ENCODE data around the gene GCNA.

The GCNA gene

DNA sequence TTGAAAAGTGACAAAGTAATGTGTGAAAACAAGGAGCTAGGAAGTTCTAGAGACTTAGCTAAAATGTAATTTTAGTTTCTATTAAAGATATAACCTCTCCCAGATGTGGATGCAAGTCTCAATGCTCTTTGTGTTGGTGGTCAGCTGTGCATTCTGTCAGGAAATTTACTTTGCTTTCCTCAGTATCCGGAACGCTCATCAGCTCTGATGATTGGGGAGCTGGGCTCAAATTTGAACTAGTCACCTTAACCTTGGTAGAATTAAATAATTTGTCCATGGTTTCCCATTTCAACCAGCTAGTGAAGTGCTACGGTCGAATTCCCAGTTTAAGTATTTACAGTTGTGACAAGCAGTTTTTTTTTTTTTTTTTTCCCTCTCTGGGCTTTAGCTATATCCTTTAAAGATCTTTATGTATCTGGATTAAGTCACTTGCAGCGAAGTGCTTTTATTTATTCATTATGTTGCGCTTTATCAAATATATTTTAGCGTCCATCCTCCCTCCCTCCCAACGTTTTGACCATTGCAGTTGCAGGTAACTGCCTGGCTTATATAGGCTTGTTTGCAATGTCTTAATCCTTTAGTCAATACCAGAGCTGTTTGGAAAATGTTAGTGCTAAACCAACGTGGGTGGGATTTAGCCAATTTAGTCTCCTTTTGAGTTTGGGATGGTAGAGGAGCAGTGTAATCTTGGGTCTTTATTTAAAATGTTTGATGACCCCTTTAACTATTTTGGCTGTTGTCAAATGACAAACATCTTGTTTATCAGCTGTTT, 43.3 kb upstream of the GCNA start:
- TF ChIP-seq EZH2phosphoT487 (IDR thresholded peaks at IDR 0.05; ENCODE audit: borderline replicate concordance) = no peak
- TF ChIP-seq, protein P1, sequence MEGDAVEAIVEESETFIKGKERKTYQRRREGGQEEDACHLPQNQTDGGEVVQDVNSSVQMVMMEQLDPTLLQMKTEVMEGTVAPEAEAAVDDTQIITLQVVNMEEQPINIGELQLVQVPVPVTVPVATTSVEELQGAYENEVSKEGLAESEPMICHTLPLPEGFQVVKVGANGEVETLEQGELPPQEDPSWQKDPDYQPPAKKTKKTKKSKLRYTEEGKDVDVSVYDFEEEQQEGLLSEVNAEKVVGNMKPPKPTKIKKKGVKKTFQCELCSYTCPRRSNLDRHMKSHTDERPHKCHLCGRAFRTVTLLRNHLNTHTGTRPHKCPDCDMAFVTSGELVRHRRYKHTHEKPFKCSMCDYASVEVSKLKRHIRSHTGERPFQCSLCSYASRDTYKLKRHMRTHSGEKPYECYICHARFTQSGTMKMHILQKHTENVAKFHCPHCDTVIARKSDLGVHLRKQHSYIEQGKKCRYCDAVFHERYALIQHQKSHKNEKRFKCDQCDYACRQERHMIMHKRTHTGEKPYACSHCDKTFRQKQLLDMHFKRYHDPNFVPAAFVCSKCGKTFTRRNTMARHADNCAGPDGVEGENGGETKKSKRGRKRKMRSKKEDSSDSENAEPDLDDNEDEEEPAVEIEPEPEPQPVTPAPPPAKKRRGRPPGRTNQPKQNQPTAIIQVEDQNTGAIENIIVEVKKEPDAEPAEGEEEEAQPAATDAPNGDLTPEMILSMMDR (conservative IDR thresholded peaks at IDR 0.05; ENCODE audit: low read length) = no peak
- Histone ChIP-seq H2AFZ (ENCODE audit: low read length) (no peak overlapping the region), H3K4me1 (ENCODE audit: insufficient read depth, low read length, poor library complexity, severe bottlenecking) (peaks cover 20% of the 10 kb centered on the region), H3K36me3 (ENCODE audit: insufficient read depth, low read length) (peaks cover 17% of the 10 kb centered on the region; the same call in 1 of the 2 replicates), H3K9me2 (replicated peaks; ENCODE audit: low read depth, low read length) (no peaks in the 10 kb centered on the region), H3K9me3 (ENCODE audit: insufficient read depth, low read depth, low read length) (no peaks in the 10 kb centered on the region), H3K9ac (ENCODE audit: low read depth, low read length, poor library complexity, severe bottlenecking) (peak overlapping the region; percentile 95), H3K27me3 (ENCODE audit: insufficient read depth, low read length, poor library complexity, severe bottlenecking) (no peaks in the 10 kb centered on the region), H4K20me1 (ENCODE audit: insufficient read depth, low read length, poor library complexity, severe bottlenecking) (peaks cover 51% of the 10 kb centered on the region), H3K4me2 (ENCODE audit: low read depth, low read length, poor library complexity, severe bottlenecking) (peak overlapping the region; percentile 93), H3F3A (ENCODE audit: low read depth) (no peaks in the 10 kb centered on the region), H3K79me2 (ENCODE audit: insufficient read depth, low read length) (peaks cover 84% of the 10 kb centered on the region), H3K4me3 (ENCODE audit: low read length, poor library complexity, severe bottlenecking) (peak overlapping the region; percentile 88)

DNA sequence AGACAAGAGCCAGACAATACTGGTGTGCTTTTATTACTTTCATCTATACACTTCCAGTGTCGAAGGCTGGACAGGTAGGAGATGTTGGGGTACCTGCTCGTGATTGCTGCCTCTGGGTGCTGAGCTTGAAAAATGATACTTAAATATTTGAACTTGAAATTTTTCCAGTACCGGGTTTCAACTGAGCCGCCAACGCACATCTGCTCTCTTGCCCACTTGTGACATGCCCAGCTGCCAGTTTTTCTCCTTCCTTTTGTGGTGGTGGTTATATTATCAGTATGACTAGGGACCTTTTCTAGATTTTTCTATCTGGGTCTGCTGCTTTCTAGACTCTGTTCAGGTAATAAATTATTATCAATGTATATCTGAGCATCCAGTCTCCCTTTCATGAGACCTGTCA, 42.0 kb upstream of the GCNA start:
- Histone ChIP-seq H3K4me2 (ENCODE audit: low read depth, low read length, poor library complexity, severe bottlenecking) (peak overlapping the region; percentile 93), H3K36me3 (ENCODE audit: insufficient read depth, low read length) (peaks cover 21% of the 10 kb centered on the region; the same call in 1 of the 2 replicates), H3K4me1 (ENCODE audit: insufficient read depth, low read length, poor library complexity, severe bottlenecking) (peaks cover 27% of the 10 kb centered on the region), H2AFZ (ENCODE audit: low read length) (no peak overlapping the region), H3K9ac (ENCODE audit: low read depth, low read length, poor library complexity, severe bottlenecking) (peak overlapping the region; percentile 95), H4K20me1 (ENCODE audit: insufficient read depth, low read length, poor library complexity, severe bottlenecking) (peaks cover 63% of the 10 kb centered on the region), H3K79me2 (ENCODE audit: insufficient read depth, low read length) (peaks cover 96% of the 10 kb centered on the region), H3K9me2 (replicated peaks; ENCODE audit: low read depth, low read length) (no peaks in the 10 kb centered on the region), H3K4me3 (ENCODE audit: low read length, poor library complexity, severe bottlenecking) (peak overlapping the region; percentile 88), H3K27me3 (ENCODE audit: insufficient read depth, low read length, poor library complexity, severe bottlenecking) (no peaks in the 10 kb centered on the region), H3F3A (ENCODE audit: low read depth) (no peaks in the 10 kb centered on the region), H3K9me3 (ENCODE audit: insufficient read depth, low read depth, low read length) (no peaks in the 10 kb centered on the region)
- TF ChIP-seq, protein P1 (conservative IDR thresholded peaks at IDR 0.05; ENCODE audit: low read length) = no peak
- no peak for TF ChIP-seq EZH2phosphoT487 (IDR thresholded peaks at IDR 0.05; ENCODE audit: borderline replicate concordance)

DNA sequence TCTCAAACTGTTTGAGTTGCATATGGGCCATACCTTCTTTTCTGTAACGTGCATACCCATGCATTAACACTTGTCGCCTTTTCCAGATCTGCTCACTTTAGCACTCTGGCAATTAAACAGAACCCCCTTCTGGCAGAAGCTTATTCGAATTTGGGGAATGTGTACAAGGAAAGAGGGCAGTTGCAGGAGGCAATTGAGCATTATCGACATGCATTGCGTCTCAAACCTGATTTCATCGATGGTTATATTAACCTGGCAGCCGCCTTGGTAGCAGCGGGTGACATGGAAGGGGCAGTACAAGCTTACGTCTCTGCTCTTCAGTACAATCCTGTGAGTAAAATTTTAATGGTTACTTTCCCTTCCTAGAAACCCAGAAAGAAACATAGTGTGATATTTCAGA, 40.5 kb upstream of the GCNA start:
- peaks cover 29% of the 10 kb centered on the region; the same call in 1 of the 2 replicates for H3K36me3 ChIP-seq (ENCODE audit: insufficient read depth, low read length)
- H4K20me1 ChIP-seq (ENCODE audit: insufficient read depth, low read length, poor library complexity, severe bottlenecking) = peaks cover 77% of the 10 kb centered on the region
- peak overlapping the region; percentile 93 for H3K4me2 ChIP-seq (ENCODE audit: low read depth, low read length, poor library complexity, severe bottlenecking)
- TF ChIP-seq, protein P1 (conservative IDR thresholded peaks at IDR 0.05; ENCODE audit: low read length) = no peak
- TF ChIP-seq EZH2phosphoT487 (IDR thresholded peaks at IDR 0.05; ENCODE audit: borderline replicate concordance) = no peak
- H3K79me2 ChIP-seq (ENCODE audit: insufficient read depth, low read length) = peaks cover 99% of the 10 kb centered on the region
- no peaks in the 10 kb centered on the region for H3K27me3 ChIP-seq (ENCODE audit: insufficient read depth, low read length, poor library complexity, severe bottlenecking)
- peak overlapping the region; percentile 51 for H3K9ac ChIP-seq (ENCODE audit: low read depth, low read length, poor library complexity, severe bottlenecking)
- H3F3A ChIP-seq (ENCODE audit: low read depth) = no peaks in the 10 kb centered on the region
- no peak overlapping the region for H2AFZ ChIP-seq (ENCODE audit: low read length)
- no peaks in the 10 kb centered on the region for H3K9me3 ChIP-seq (ENCODE audit: insufficient read depth, low read depth, low read length)
- no peaks in the 10 kb centered on the region for H3K9me2 ChIP-seq (replicated peaks; ENCODE audit: low read depth, low read length)
- peaks cover 33% of the 10 kb centered on the region for H3K4me1 ChIP-seq (ENCODE audit: insufficient read depth, low read length, poor library complexity, severe bottlenecking)
- peak overlapping the region; percentile 88 for H3K4me3 ChIP-seq (ENCODE audit: low read length, poor library complexity, severe bottlenecking)

All from Loucy (cell line).